GM19372 (cell line): ENCODE measurements around the gene INPP1.
A peak's percentile ranks its signal among the peaks of the same experiment; 100 is the strongest.

Experiments used
- ATAC-seq: cut with Tn5 transposase; IDR thresholded peaks from one replicate; pipeline ENCODE4 v1.9.1; 2021; ENCODE audit warnings: mild to moderate bottlenecking, low read depth, moderate library complexity; ENCODE audit not compliant: unreplicated experiment

The INPP1 gene

GRCh38 chr2:190407246-190407661, 63.9 kb downstream of the INPP1 start:
- ATAC-seq, result no peak

GRCh38 chr2:190407662-190408537, 64.5 kb downstream of the INPP1 start, which contains the start of gene MFSD6:
TSS of gene MFSD6 (plus strand) at chr2:190408355. CDS start at chr2:190436030, 27,675 bp downstream.
- peak; percentile 56 for ATAC-seq

GRCh38 chr2:190408538-190409271, 65.3 kb downstream of the INPP1 start:
- ATAC-seq, result peak; percentile 58

GRCh38 chr2:190409616-190410015, 66.2 kb downstream of the INPP1 start:
- no peak for ATAC-seq

GRCh38 chr2:190410166-190410565, 66.8 kb downstream of the INPP1 start:
- ATAC-seq, result no peak

- no peak for ATAC-seq
These were observed 69.6 kb downstream of the INPP1 start for GRCh38 chr2:190412966-190413365.

GRCh38 chr2:190413421-190413820, 70.0 kb downstream of the INPP1 start:
- ATAC-seq, result no peak

- no peak for ATAC-seq
These were observed 71.9 kb downstream of the INPP1 start for GRCh38 chr2:190415251-190415650.

GRCh38 chr2:190415794-190416775, 72.7 kb downstream of the INPP1 start:
- ATAC-seq, result no peak

GRCh38 chr2:190417045-190417842, 73.9 kb downstream of the INPP1 start:
- ATAC-seq, result no peak

GRCh38 chr2:190418727-190419126, 75.3 kb downstream of the INPP1 start:
- no peak for ATAC-seq

GRCh38 chr2:190420801-190421200, 77.4 kb downstream of the INPP1 start:
- no peak for ATAC-seq
